ENCODE results near the gene MAB21L3.

DNA sequence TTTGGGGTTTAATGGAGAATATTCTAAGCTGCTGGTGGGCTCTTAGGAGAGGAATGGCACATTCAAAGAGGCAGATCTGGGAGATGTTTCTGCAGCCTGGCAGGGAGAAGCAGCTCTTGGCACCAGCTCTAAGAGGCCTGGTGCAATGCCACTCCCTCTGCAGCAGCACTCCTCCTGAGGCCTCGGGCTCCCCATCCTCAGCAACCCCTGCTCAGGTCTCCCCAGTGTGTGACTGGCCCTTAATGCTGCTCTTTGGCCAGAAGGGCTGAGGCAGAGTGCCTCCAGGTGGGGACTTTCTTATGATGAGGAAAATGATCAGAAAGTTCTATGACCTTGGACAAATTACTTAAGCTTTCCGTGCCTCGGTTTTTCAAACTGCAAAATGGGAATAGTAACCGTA, 55.5 kb downstream of the MAB21L3 start:
- no peak for TF ChIP-seq POLR2A (IDR thresholded peaks at IDR 0.05; ENCODE audit: low read length)
- TF ChIP-seq GATA1 (IDR thresholded peaks at IDR 0.05; ENCODE audit: low read depth, low read length), result no peak
